SH-SY5Y (cell line): Measurements from ENCODE around the gene PROSER3.

Experiments
- GATA2 ChIP-seq: IDR thresholded peaks from 2 replicates; pipeline ENCODE4 v1.6.1; 2011; ENCODE audit warnings: mild to moderate bottlenecking, low read depth, low read length
- GATA3 ChIP-seq: IDR thresholded peaks from 2 replicates; pipeline ENCODE4 v1.6.1; 2011; ENCODE audit warnings: low read depth, mild to moderate bottlenecking, low read length, moderate library complexity

DNA sequence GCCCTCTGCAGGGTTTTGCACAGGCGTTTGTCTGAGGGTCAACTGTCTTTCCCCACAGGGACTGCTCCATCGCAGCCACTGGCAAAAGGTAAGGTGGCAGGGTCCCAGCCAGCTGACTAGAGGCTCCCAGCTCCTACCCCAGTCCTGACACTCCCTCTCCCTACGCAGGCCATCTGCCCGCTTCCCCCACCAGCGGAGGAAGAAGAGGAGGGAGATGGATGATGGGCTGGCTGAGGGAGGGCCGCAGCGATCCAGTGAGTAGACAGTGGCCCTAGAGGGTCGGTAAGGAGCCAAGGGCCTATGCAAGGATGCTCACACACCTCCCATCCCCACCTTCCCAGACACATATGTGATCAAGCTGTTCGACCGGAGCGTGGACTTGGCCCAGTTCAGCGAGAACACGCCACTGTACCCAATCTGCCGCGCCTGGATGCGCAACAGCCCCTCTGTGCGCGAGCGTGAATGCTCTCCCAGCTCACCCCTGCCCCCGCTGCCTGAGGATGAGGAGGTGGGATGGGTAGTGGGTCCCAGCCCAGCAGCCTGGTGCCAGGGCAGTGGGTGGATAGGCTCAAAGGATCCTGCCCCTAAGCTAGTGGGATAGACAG, 5.1 kb upstream of the PROSER3 start:
- TF ChIP-seq GATA2 = no peak
- no peak for TF ChIP-seq GATA3
